GM12878 (cell line): Measurements from ENCODE around the gene LTB4R. TPM values are rescaled to one million over a fixed set of nuclear protein-coding genes. Genes with fewer than 3 reads are reported as not detected.

Experiments
- CBX5 ChIP-seq: sonication (generic); IDR thresholded peaks from 2 replicates; pipeline ENCODE4 v1.6.1; 2016; ENCODE audit warnings: low read depth, moderate library complexity, mild to moderate bottlenecking, inconsistent platforms
- CHD2 ChIP-seq: IDR thresholded peaks from 2 replicates; pipeline ENCODE4 v1.6.1; 2011; ENCODE audit warnings: low read depth, low read length, improper control_type of control experiment, borderline replicate concordance
- CHD4 ChIP-seq: fragments of 200-600 bp; sonication (generic); IDR thresholded peaks from 2 replicates; pipeline ENCODE4 v1.6.1; 2016; ENCODE audit warnings: mild to moderate bottlenecking
- CREM ChIP-seq: IDR thresholded peaks from 2 replicates; pipeline ENCODE4 v1.6.1; 2014; ENCODE audit warnings: antibody characterized with exemption, low read depth
- DPF2 ChIP-seq: fragments of 450-650 bp; IDR thresholded peaks from 2 replicates; pipeline ENCODE4 v1.6.1; 2017; ENCODE audit warnings: mild to moderate bottlenecking
- E2F4 ChIP-seq: IDR thresholded peaks from 2 replicates; pipeline ENCODE4 v1.6.1; 2012; ENCODE audit warnings: low read depth, low read length, improper control_type of control experiment
- FOS ChIP-seq: IDR thresholded peaks from 3 replicates; pipeline ENCODE4 v1.6.1; 2011; ENCODE audit warnings: borderline replicate concordance; ENCODE audit not compliant: insufficient read length; ENCODE audit errors: extremely low read depth
- HDGF ChIP-seq: fragments of 450-650 bp; IDR thresholded peaks from 2 replicates; pipeline ENCODE4 v1.6.1; 2016; ENCODE audit warnings: antibody characterized with exemption
- IKZF1 ChIP-seq: fragments of 450-650 bp; conservative IDR thresholded peaks from 2 replicates; pipeline ENCODE4 v1.6.1; 2017; ENCODE audit warnings: antibody characterized with exemption, mild to moderate bottlenecking
- MLLT1 ChIP-seq: fragments of 450-650 bp; IDR thresholded peaks from 2 replicates; pipeline ENCODE4 v1.6.1; 2016; ENCODE audit warnings: mild to moderate bottlenecking
- MYC ChIP-seq: IDR thresholded peaks from 2 replicates; pipeline ENCODE4 v1.6.1; 2011; ENCODE audit warnings: mild to moderate bottlenecking, low read length, moderate library complexity, inconsistent platforms; ENCODE audit not compliant: insufficient read depth, insufficient replicate concordance, insufficient read length, severe bottlenecking
- NBN ChIP-seq: fragments of 450-650 bp; IDR thresholded peaks from 2 replicates; pipeline ENCODE4 v1.6.1; 2016
- NR2F1 ChIP-seq: fragments of 450-650 bp; conservative IDR thresholded peaks from 2 replicates; pipeline ENCODE4 v1.6.1; 2017; ENCODE audit warnings: mild to moderate bottlenecking
- PML ChIP-seq: IDR thresholded peaks from 2 replicates; pipeline ENCODE4 v1.6.1; 2012; ENCODE audit warnings: low read length, inconsistent platforms
- SPI1 ChIP-seq: IDR thresholded peaks from 2 replicates; pipeline ENCODE4 v1.6.1; 2011; ENCODE audit warnings: low read depth, mild to moderate bottlenecking, low read length, moderate library complexity, borderline replicate concordance; ENCODE audit not compliant: insufficient read depth
- SRF ChIP-seq, 2 experiments: IDR thresholded peaks; 2 replicates each; pipeline ENCODE4 v1.6.1; 2011; ENCODE audit warnings: low read depth in 2 of 2, low read length in 2 of 2, mild to moderate bottlenecking in 1 of 2, moderate library complexity in 1 of 2
- TCF3 ChIP-seq: IDR thresholded peaks from 2 replicates; pipeline ENCODE4 v1.6.1; 2012; ENCODE audit warnings: low read depth, mild to moderate bottlenecking, low read length, borderline replicate concordance; ENCODE audit not compliant: insufficient read depth
- TCF7 ChIP-seq: IDR thresholded peaks from 2 replicates; pipeline ENCODE4 v1.6.1; 2014; ENCODE audit warnings: antibody characterized with exemption, borderline replicate concordance
- YBX1 ChIP-seq: fragments of 450-650 bp; IDR thresholded peaks from 2 replicates; pipeline ENCODE4 v1.6.1; 2016; ENCODE audit warnings: antibody characterized with exemption
- ZBED1 ChIP-seq: IDR thresholded peaks from 2 replicates; pipeline ENCODE4 v1.6.1; 2016; ENCODE audit warnings: borderline replicate concordance
- ZBTB33 ChIP-seq: fragments of 450-650 bp; IDR thresholded peaks from 2 replicates; pipeline ENCODE4 v1.6.1; 2017; ENCODE audit warnings: mild to moderate bottlenecking
- ZNF207 ChIP-seq: fragments of 450-650 bp; IDR thresholded peaks from 2 replicates; pipeline ENCODE4 v1.6.1; 2014; ENCODE audit warnings: antibody characterized with exemption, mild to moderate bottlenecking, borderline replicate concordance
- ZNF274 ChIP-seq: IDR thresholded peaks from one replicate; pipeline ENCODE4 v1.8.0; 2011; ENCODE audit not compliant: insufficient read length, insufficient read depth
- polyA plus RNA-seq, 11 experiments: library from polyadenylated mRNA; depleted of rRNA in 4 of 11; unstranded in 6 of 11; stranded (reverse) in 5 of 11; fragments of >200 nt; fragmentation: Nextera tagmentation in 4 of 11; fragmentation: Illumina TruSeq in 1 of 11; extraction: Ambion mirVana in 4 of 11; extraction: Trizol in 1 of 11; gene quantifications; 1 replicate in 1 of 11; 2 replicates in 10 of 11; pipeline versions ENCODE4 v1.2.1 to v1.2.3, GENCODE V29; 2011 to 2016; ENCODE audit warnings: inconsistent platforms in 2 of 11, missing spikeins in 2 of 11, low read depth in 1 of 11
- total RNA-seq, 4 experiments: library from RNA; depleted of rRNA in 3 of 4; stranded (reverse); fragments of >200 nt in 3 of 4; fragmentation: Illumina TruSeq in 1 of 4; extraction: Trizol in 1 of 4; gene quantifications; 2 replicates each; pipeline versions ENCODE4 v1.2.1 to v1.2.3, GENCODE V29; 2013 to 2021
- TF ChIP-seq, protein P1 (sequence below): fragments of 450-650 bp; formaldehyde crosslinking; IDR thresholded peaks from 2 replicates; pipeline ENCODE4 v1.4.0; 2020; ENCODE audit warnings: mild to moderate bottlenecking, moderate library complexity

Gene LTB4R
- total and polyA plus RNA-seq, 10 of the 15 experiments (the other 5 are each of a cell fraction or from before 2014, with no cell fraction given) = 1.2 to 14.0 (median 4.0) TPM

- TF ChIP-seq ZBTB33 (no peak), E2F4 (no peak), TCF7 (0 out of 2 replicates have a peak, but pooled peaks have one; percentile 7), NR2F1 (no peak), CREM (peak; percentile 86), CHD2 (0 out of 2 replicates have a peak, but pooled peaks have one; percentile 23), CHD4 (no peak), IKZF1 (no peak), SPI1 (no peak), NBN (no peak; the same call in 1 of the 2 replicates), HDGF (no peak), FOS (no peak), ZNF207 (no peak), DPF2 (no peak), PML (no peak), MLLT1 (peak; percentile 45; the same call in 1 of the 2 replicates), YBX1 (peak; percentile 78; the same call in 1 of the 2 replicates), ZNF274 (no peak), MYC (no peak), TCF3 (no peak), ZBED1 (no peak), SRF (IDR thresholded peaks at IDR 0.05; ENCODE audit: low read depth in 2 of 2, low read length in 2 of 2) (no peak), CBX5 (no peak)
- TF ChIP-seq, protein P1, sequence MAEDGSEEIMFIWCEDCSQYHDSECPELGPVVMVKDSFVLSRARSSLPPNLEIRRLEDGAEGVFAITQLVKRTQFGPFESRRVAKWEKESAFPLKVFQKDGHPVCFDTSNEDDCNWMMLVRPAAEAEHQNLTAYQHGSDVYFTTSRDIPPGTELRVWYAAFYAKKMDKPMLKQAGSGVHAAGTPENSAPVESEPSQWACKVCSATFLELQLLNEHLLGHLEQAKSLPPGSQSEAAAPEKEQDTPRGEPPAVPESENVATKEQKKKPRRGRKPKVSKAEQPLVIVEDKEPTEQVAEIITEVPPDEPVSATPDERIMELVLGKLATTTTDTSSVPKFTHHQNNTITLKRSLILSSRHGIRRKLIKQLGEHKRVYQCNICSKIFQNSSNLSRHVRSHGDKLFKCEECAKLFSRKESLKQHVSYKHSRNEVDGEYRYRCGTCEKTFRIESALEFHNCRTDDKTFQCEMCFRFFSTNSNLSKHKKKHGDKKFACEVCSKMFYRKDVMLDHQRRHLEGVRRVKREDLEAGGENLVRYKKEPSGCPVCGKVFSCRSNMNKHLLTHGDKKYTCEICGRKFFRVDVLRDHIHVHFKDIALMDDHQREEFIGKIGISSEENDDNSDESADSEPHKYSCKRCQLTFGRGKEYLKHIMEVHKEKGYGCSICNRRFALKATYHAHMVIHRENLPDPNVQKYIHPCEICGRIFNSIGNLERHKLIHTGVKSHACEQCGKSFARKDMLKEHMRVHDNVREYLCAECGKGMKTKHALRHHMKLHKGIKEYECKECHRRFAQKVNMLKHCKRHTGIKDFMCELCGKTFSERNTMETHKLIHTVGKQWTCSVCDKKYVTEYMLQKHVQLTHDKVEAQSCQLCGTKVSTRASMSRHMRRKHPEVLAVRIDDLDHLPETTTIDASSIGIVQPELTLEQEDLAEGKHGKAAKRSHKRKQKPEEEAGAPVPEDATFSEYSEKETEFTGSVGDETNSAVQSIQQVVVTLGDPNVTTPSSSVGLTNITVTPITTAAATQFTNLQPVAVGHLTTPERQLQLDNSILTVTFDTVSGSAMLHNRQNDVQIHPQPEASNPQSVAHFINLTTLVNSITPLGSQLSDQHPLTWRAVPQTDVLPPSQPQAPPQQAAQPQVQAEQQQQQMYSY (CRISPR knock-in tag) = no peak
These were observed 55.1 kb downstream of the LTB4R start (continued) for GRCh38 chr14:24366413-24366720.
